Psoas muscle (tissue), 8 donors: Measurements from ENCODE around the gene ELOVL1. TPM values are rescaled to one million over a fixed set of nuclear protein-coding genes. Genes with fewer than 3 reads are reported as not detected.
"Not testable (repeated sequence)": the region's sequence is repeated elsewhere in the genome, so short reads cannot be mapped to it uniquely, and the experiment has no call there.

Source experiments
- ATAC-seq, 4 donors: fragments of 200-7000 bp; cut with Tn5 transposase; one replicate each; pipeline ENCODE4 v1.9.1; 2020; ENCODE audit warnings: moderate library complexity in 3 of 4, mild to moderate bottlenecking in 2 of 4
- DNase-seq, 2 donors: peaks; one replicate each; pipeline ENCODE4 v3.0.0-alpha.2; 2020
- H3K27ac ChIP-seq: fragments of 200-600 bp; one replicate; pipeline ENCODE4 v1.8.0; 2022
- H3K27me3 ChIP-seq, 3 donors: fragments of 200-600 bp in 1 of 3; one replicate each; pipeline versions ENCODE4 v1.6.1 to v1.8.0; 2013 to 2022; ENCODE audit warnings: low read length in 2 of 3, mild to moderate bottlenecking in 2 of 3, moderate library complexity in 1 of 3; ENCODE audit not compliant: insufficient read depth in 3 of 3
- H3K36me3 ChIP-seq, 2 donors: fragments of 200-600 bp in 1 of 2; one replicate each; pipeline versions ENCODE4 v1.6.1 to v1.8.0; 2013 to 2022; ENCODE audit warnings: low read depth in 1 of 2, mild to moderate bottlenecking in 1 of 2, moderate library complexity in 1 of 2; ENCODE audit not compliant: insufficient read depth in 1 of 2
- H3K4me1 ChIP-seq: fragments of 200-600 bp; one replicate; pipeline ENCODE4 v1.8.0; 2022
- H3K4me3 ChIP-seq: fragments of 200-600 bp; one replicate; pipeline ENCODE4 v1.8.0; 2022; ENCODE audit warnings: mild to moderate bottlenecking
- H3K9me3 ChIP-seq: fragments of 200-600 bp; one replicate; pipeline ENCODE4 v1.8.0; 2022
- WGBS, 3 donors: extraction: QIAGEN DNeasy Blood & Tissue Kit; methylation state at CpG; one replicate each; pipeline versions ENCODE4 v1.1.6 to v1.1.7; 2013; 5-methylcytosine and 5-hydroxymethylcytosine counted together
- intact Hi-C, 2 donors: fragments of 100-400 bp; cut with DNase I; formaldehyde crosslinking; loops; one replicate each; pipeline versions ENCODE4 v1.11.0 to v1.14.2; 2022
- polyA plus RNA-seq, 3 donors: library from polyadenylated mRNA; stranded (reverse); fragments of 200-250 nt; gene quantifications; one replicate each; pipeline ENCODE4 v1.2.3, GENCODE V29; 2013
- total RNA-seq, 4 donors: library from RNA; stranded (reverse); fragmentation: NEBNext Ultra II Directional in 2 of 4; extraction: Animal tissue kit (Norgen Biotek cat#: 25700) in 2 of 4; gene quantifications; one replicate each; pipeline versions ENCODE4 v1.2.1 to v1.2.4, GENCODE V29; 2021 to 2023
- TF ChIP-seq, protein P1 (sequence below): fragments of 200-600 bp; IDR thresholded peaks from one replicate; pipeline ENCODE4 v1.8.0; 2022; ENCODE audit warnings: antibody characterized with exemption
- donor health status: healthy with polysubstance abuse.
- donor health status: DM: no; HTN: no; CAD: no; lungs with moderate emphysema.
- donor health status: Bipolar disorder and iron deficiency.
- donor health status: healthy.
- donor health status: DM: yes; HTN: yes; CAD: no.
- donor health status: DM: no; HTN: no; CAD: no.
- donor health status: DM: no; HTN: no; CAD: no.
- donor health status: DM: yes; HTN: yes; CAD: no.

ELOVL1 gene
- total and polyA plus RNA-seq, 7 donors: 15.9 to 68.1 (median 19.2) TPM

DNA sequence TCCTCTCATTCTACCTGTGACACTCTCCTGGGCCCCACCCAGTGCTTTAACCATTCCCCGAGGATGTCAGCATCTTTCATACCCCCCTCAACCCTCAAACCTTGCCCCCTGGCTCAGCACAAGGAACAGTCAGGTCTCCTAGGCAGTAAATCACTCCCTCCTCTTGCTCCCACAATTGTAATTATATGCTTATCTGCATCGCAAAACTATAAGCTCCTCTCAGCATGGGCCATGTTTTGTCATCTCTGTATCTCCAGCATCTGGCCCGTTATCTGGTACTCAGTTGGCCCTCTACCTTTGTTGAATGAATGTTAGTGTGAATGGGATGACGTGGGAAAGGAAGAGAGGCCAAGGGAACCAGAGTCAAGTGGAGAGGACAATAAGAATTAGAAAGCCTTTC, 2.8 kb upstream of the ELOVL1 start:
- H3K4me1 ChIP-seq: peaks cover 14% of the 10 kb centered on the region
- intact Hi-C loops: no loop called here
- no peaks in the 10 kb centered on the region for H3K27me3 ChIP-seq
- TF ChIP-seq, protein P1, sequence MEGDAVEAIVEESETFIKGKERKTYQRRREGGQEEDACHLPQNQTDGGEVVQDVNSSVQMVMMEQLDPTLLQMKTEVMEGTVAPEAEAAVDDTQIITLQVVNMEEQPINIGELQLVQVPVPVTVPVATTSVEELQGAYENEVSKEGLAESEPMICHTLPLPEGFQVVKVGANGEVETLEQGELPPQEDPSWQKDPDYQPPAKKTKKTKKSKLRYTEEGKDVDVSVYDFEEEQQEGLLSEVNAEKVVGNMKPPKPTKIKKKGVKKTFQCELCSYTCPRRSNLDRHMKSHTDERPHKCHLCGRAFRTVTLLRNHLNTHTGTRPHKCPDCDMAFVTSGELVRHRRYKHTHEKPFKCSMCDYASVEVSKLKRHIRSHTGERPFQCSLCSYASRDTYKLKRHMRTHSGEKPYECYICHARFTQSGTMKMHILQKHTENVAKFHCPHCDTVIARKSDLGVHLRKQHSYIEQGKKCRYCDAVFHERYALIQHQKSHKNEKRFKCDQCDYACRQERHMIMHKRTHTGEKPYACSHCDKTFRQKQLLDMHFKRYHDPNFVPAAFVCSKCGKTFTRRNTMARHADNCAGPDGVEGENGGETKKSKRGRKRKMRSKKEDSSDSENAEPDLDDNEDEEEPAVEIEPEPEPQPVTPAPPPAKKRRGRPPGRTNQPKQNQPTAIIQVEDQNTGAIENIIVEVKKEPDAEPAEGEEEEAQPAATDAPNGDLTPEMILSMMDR: no peak
- H3K36me3 ChIP-seq: peaks cover 3 to 12% of the 10 kb centered on the region in 2 donors
- no peaks in the 10 kb centered on the region for H3K9me3 ChIP-seq
- ATAC-seq (no peak), DNase-seq (no peak)
- no peak overlapping the region for H3K4me3 ChIP-seq
- 80 to 93% (median 87%) methylated on average over 4 of the region's 4 CpGs for WGBS, 3 donors
- no peak overlapping the region for H3K27ac ChIP-seq

GRCh38 chr1:43369779-43370178, 2.0 kb upstream of the ELOVL1 start:
- intact Hi-C loops: loop anchor here in 1 of 2 donors (5.0 kb wide), 1 partner anchor 142 kb away; no protein-coding TSS in a partner anchor
- H3K27me3 ChIP-seq, H3K4me3 ChIP-seq, DNase-seq, H3K27ac ChIP-seq, H3K9me3 ChIP-seq, ATAC-seq: not testable (repeated sequence)
- WGBS, 3 donors: 94 to 99% (median 96%) methylated on average over 5 to 6 of the region's 6 CpGs
- H3K4me1 ChIP-seq: peaks cover 14% of the 10 kb centered on the region
- peaks cover 2 to 14% of the 10 kb centered on the region in 2 donors for H3K36me3 ChIP-seq

- no peaks in the 10 kb centered on the region for H3K27me3 ChIP-seq
- H3K27ac ChIP-seq: peak overlapping the region; percentile 94
- intact Hi-C loops: loop anchor here in 1 of 2 donors (5.0 kb wide), 1 partner anchor 141 kb away; no protein-coding TSS in a partner anchor
- H3K36me3 ChIP-seq: peaks cover 6 to 26% of the 10 kb centered on the region in 2 donors
- no peaks in the 10 kb centered on the region for H3K9me3 ChIP-seq
- peak overlapping the region; percentile 81 for H3K4me3 ChIP-seq
- TF ChIP-seq, protein P1: no peak
- 21 to 25% (median 24%) methylated on average over 6 of the region's 6 CpGs for WGBS, 3 donors
- no peak for ATAC-seq
- no peak for DNase-seq
- H3K4me1 ChIP-seq: peaks cover 14% of the 10 kb centered on the region
Measured at GRCh38 chr1:43368646-43369020, 822 bp upstream of the ELOVL1 start.

GRCh38 chr1:43367026-43367903, 546 bp downstream of the ELOVL1 start:
- peak; percentile 41 to 56 for DNase-seq
- peak overlapping the region; percentile 81 for H3K4me3 ChIP-seq
- peak overlapping the region; percentile 94 for H3K27ac ChIP-seq
- no peaks in the 10 kb centered on the region for H3K9me3 ChIP-seq
- intact Hi-C loops: loop anchor here in 1 of 2 donors (5.0 kb wide), 1 partner anchor 140 kb away; no protein-coding TSS in a partner anchor
- H3K27me3 ChIP-seq: no peaks in the 10 kb centered on the region
- peaks cover 14% of the 10 kb centered on the region for H3K4me1 ChIP-seq
- ATAC-seq: peak in 3 of 4 donors; percentile 6 to 15 (median 9)
- peaks cover 6 to 36% of the 10 kb centered on the region in 2 donors for H3K36me3 ChIP-seq
- TF ChIP-seq, protein P1: no peak
- 7 to 14% (median 8%) methylated on average over 32 to 48 of the region's 48 CpGs for WGBS, 3 donors

- TF ChIP-seq, protein P1: no peak
- Histone ChIP-seq H3K27ac (peak overlapping the region; percentile 94), H3K9me3 (no peaks in the 10 kb centered on the region), H3K4me1 (peaks cover 14% of the 10 kb centered on the region), H3K4me3 (peak overlapping the region; percentile 81), H3K36me3 (peaks cover 6 to 40% of the 10 kb centered on the region in 2 donors), H3K27me3 (no peaks in the 10 kb centered on the region)
- intact Hi-C loops: loop anchor here in 1 of 2 donors (5.0 kb wide), 1 partner anchor 139 kb away; no protein-coding TSS in a partner anchor
- DNase-seq (no peak), ATAC-seq (no peak)
- 19 to 34% (median 28%) methylated on average over 5 of the region's 5 CpGs for WGBS, 3 donors
Measured at GRCh38 chr1:43366601-43367025, 1.2 kb downstream of the ELOVL1 start.
